Urinary bladder (tissue), 4 donors: ENCODE measurements around the gene CD6. TPM values are rescaled to one million over a fixed set of nuclear protein-coding genes. Genes with fewer than 3 reads are reported as not detected.

ENCODE experiments used
- DNase-seq: peaks from one replicate; pipeline ENCODE4 v3.0.0-alpha.2; 2015; ENCODE audit errors: extremely low spot score
- H3K27ac ChIP-seq: one replicate; pipeline ENCODE4 v1.5.1; 2013; ENCODE audit warnings: low read depth, mild to moderate bottlenecking, moderate library complexity
- H3K36me3 ChIP-seq: one replicate; pipeline ENCODE4 v1.6.1; 2013; ENCODE audit warnings: mild to moderate bottlenecking, moderate library complexity; ENCODE audit not compliant: insufficient read depth
- H3K4me1 ChIP-seq: one replicate; pipeline ENCODE4 v1.6.1; 2013; ENCODE audit warnings: mild to moderate bottlenecking, moderate library complexity; ENCODE audit not compliant: insufficient read depth
- H3K4me3 ChIP-seq: one replicate; pipeline ENCODE4 v1.5.1; 2013; ENCODE audit warnings: low read depth, low read length
- WGBS: extraction: QIAGEN DNeasy Blood & Tissue Kit; methylation state at CpG from one replicate; pipeline ENCODE4 v1.1.7; 2013; 5-methylcytosine and 5-hydroxymethylcytosine counted together
- polyA plus RNA-seq: library from polyadenylated mRNA; stranded (reverse); fragments of 200-250 nt; gene quantifications from one replicate; pipeline ENCODE4 v1.2.3, GENCODE V29; 2013
- total RNA-seq: library from RNA; depleted of rRNA; stranded (reverse); fragments of >200 nt; gene quantifications from one replicate; pipeline ENCODE4 v1.2.3, GENCODE V29; 2014
- donor health status: healthy with polysubstance abuse.
- donor health status: healthy.

Gene CD6
- total and polyA plus RNA-seq, 2 donors = 0.61 to 0.95 TPM

- peak within 1 kb of the TSS; percentile 48 for H3K4me3 ChIP-seq
- WGBS = 20% methylated on average over 23 of the region's 23 CpGs
- peak; percentile 28 for DNase-seq
- H3K4me1 ChIP-seq = no peaks in the 10 kb centered on the region
- peak within 1 kb of the TSS; percentile 79 for H3K27ac ChIP-seq
- no peaks in the 10 kb centered on the region for H3K36me3 ChIP-seq
Measured at GRCh38 chr11:60951904-60952741, 19.4 kb upstream of the CD6 start, which contains the start of gene SLC15A3. Gene SLC15A3, minus strand, starts transcription at chr11:60952176. Its CDS starts 625 bp downstream, at chr11:60951551.

DNA sequence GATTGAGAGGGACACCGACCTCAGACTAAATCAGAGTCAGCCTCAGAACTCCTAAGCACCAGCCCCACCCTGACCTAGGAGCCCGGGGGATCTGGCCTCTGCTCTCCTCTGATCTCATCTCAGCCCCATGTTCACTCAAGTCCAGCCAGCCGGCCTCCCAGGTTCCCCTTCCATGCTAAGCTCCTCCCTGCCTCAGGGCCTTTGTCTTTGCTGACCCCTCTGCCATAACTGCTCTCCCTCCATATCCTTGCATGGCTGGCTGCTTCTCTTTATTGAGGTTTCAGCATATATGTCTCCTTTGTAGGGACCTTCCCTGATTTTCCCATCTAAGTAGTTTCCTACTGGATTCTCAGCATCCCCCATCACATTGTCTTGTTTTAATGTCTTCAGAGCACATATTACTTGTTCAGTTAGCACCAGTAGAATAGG is 18.7 kb upstream of the CD6 start:
- Histone ChIP-seq H3K4me1 (no peaks in the 10 kb centered on the region), H3K27ac (peak overlapping the region; percentile 54), H3K36me3 (no peaks in the 10 kb centered on the region), H3K4me3 (peak overlapping the region; percentile 48)
- WGBS = 44% methylated on average over 3 of the region's 3 CpGs
- DNase-seq = no peak

GRCh38 chr11:60953781-60954180 is 17.7 kb upstream of the CD6 start:
- no peak overlapping the region for H3K27ac ChIP-seq
- DNase-seq = no peak
- WGBS = 73% methylated on average over 6 of the region's 6 CpGs
- H3K4me1 ChIP-seq = no peaks in the 10 kb centered on the region
- H3K36me3 ChIP-seq = no peaks in the 10 kb centered on the region
- H3K4me3 ChIP-seq = no peak overlapping the region

GRCh38 chr11:60954421-60954820 is 17.1 kb upstream of the CD6 start:
- WGBS = 91% methylated on average over 5 of the region's 5 CpGs
- Histone ChIP-seq H3K4me1 (no peaks in the 10 kb centered on the region), H3K4me3 (no peak overlapping the region), H3K36me3 (no peaks in the 10 kb centered on the region), H3K27ac (no peak overlapping the region)
- no peak for DNase-seq

DNA sequence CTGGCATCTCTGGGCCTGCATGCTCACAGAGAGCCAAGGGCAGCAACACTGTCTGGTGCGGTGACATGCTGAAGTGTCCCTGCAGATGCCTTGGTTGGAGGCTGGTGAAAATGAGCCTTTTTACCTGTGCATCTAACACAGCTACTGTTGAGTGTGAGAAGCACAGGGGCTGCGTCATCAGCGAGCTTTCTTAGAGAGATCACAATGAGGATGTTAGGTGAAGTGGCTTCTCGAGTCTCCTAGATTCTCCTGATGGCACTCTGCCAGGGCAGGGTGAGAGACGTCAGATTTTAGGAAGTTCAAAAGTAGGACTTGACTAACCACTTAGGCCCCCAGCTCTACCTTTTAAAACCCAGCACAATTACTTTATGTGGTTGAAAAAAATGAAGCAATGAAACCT is 15.9 kb upstream of the CD6 start:
- H3K4me1 ChIP-seq = no peaks in the 10 kb centered on the region
- H3K27ac ChIP-seq = no peak overlapping the region
- 50% methylated on average over 5 of the region's 5 CpGs for WGBS
- H3K36me3 ChIP-seq = no peaks in the 10 kb centered on the region
- H3K4me3 ChIP-seq = no peak overlapping the region
- DNase-seq = no peak

DNA sequence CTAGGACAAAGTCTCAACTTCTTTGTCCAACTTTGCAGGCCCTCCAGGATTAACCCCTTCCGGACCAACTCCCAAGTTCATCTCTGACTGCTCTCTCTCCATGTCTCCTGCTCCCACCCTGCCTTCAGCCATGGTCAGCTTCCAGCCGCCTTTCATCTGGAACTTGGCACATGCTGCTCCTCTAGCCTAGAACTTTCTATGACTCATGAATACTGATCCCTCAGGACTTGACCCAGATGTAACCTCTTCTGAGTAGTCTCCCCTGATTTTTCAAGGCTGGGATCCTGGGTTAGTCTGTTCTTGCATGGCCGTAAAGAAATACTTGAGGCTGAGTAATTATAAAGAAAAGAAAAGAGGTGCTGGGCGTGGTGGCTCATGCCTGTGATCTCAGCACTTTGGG is 14.3 kb upstream of the CD6 start:
- no peak overlapping the region for H3K27ac ChIP-seq
- no peak for DNase-seq
- no peak overlapping the region for H3K4me3 ChIP-seq
- H3K4me1 ChIP-seq = no peaks in the 10 kb centered on the region
- WGBS = 78% methylated on average over 4 of the region's 4 CpGs
- H3K36me3 ChIP-seq = no peaks in the 10 kb centered on the region

DNA sequence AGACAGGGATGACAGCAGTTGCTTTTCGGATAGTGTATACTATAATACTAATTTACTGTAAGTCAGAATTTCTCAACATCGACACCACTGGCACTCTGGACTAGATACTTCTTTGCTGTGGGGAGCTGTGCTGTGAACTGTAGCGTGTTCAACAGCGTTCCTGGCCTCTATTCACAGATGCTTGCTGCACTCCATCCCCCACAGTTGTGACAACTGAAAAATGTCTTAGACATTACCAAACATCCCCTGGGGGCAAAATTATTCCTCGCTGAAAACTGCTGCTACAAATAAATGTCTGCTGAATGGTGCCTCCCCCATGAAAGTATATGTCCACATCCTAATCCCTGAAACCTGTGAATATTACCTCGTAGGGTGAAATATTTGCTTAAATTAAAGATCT is 12.0 kb upstream of the CD6 start:
- Histone ChIP-seq H3K27ac (no peak overlapping the region), H3K4me1 (no peaks in the 10 kb centered on the region), H3K36me3 (no peaks in the 10 kb centered on the region), H3K4me3 (no peak overlapping the region)
- WGBS = 75% methylated on average over 6 of the region's 6 CpGs
- no peak for DNase-seq

DNA sequence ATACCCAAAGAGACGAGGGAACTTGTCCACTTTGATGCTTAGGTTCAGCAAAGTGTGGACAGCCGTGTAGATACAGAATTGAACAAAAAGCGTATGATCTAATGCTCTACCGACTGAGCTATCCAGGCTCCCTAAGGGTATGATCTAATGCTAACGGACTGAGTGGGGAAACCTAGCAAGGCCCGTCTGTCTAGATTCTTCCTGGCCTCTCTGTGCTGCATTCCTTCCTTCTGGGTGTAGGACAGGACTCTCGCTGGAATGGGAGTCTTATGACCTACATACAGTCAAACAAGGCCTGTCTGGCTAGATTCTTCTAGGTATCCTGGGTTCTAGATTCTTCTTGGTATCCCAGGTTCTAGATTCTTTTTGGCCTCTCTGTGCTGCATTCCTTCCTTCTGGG is 11.1 kb upstream of the CD6 start:
- Histone ChIP-seq H3K4me1 (no peaks in the 10 kb centered on the region), H3K27ac (no peak overlapping the region), H3K36me3 (no peaks in the 10 kb centered on the region), H3K4me3 (no peak overlapping the region)
- DNase-seq = no peak
- WGBS = 87% methylated on average over 7 of the region's 7 CpGs

- Histone ChIP-seq H3K4me3 (no peak overlapping the region), H3K36me3 (no peaks in the 10 kb centered on the region), H3K27ac (no peak overlapping the region), H3K4me1 (no peaks in the 10 kb centered on the region)
- WGBS = 72% methylated on average over 6 of the region's 6 CpGs
- no peak for DNase-seq
Measured at GRCh38 chr11:60964801-60965200, 6.7 kb upstream of the CD6 start.

DNA sequence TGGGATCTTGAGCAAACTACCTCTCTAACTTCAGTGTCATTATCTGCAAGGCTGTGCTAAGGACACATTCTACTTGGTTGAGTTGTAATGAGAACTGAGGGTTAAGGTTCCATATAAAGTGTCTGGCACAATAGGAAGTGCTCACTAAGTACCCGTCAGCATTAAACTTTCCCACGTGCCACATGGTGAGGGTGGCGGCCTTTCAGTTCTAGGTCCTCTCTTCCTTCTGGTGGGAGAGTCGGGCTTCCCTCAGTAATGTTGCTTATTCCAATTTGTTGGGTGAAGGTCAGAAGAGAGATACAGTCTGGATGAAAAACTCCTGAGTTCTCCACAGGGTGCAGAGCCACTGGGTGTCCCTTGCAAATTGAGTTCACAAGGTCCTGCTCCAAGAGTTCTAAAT is 4.6 kb upstream of the CD6 start:
- no peak overlapping the region for H3K27ac ChIP-seq
- H3K36me3 ChIP-seq = no peaks in the 10 kb centered on the region
- WGBS = 76% methylated on average over 4 of the region's 4 CpGs
- no peak for DNase-seq
- no peak overlapping the region for H3K4me3 ChIP-seq
- H3K4me1 ChIP-seq = no peaks in the 10 kb centered on the region

- H3K4me3 ChIP-seq = no peak overlapping the region
- WGBS = 99% methylated on average over 1 of the region's 1 CpG
- H3K4me1 ChIP-seq = no peaks in the 10 kb centered on the region
- H3K36me3 ChIP-seq = no peaks in the 10 kb centered on the region
- H3K27ac ChIP-seq = no peak overlapping the region
- no peak for DNase-seq
Measured at GRCh38 chr11:60968223-60968622, 3.3 kb upstream of the CD6 start.

- H3K4me3 ChIP-seq = no peak overlapping the region
- H3K36me3 ChIP-seq = no peaks in the 10 kb centered on the region
- no peaks in the 10 kb centered on the region for H3K4me1 ChIP-seq
- WGBS = 17% methylated on average over 9 of the region's 9 CpGs
- no peak overlapping the region for H3K27ac ChIP-seq
- no peak for DNase-seq
Measured at GRCh38 chr11:60970369-60970774, 1.1 kb upstream of the CD6 start.

DNA sequence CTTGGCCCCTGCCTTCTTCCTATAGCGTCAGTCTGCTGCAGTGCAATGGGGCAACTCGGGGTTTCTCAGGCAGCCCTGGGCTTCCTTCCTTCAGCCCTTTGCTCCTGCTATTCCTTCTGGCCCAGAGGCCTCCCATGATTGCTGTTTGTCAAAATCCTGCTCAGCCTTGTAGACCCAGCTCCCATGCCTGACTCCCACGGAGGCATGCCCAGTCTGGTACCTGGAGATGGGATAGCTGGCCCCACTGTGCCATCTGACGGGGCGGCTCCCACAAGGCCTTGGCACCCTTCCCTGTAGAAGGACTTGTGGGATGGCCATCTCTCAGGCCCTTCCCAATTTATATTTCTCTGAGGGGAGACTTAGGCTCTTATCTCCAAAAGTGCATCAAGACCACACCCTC is 590 bp upstream of the CD6 start:
- no peak for DNase-seq
- WGBS = 90% methylated on average over 5 of the region's 5 CpGs
- H3K36me3 ChIP-seq = no peaks in the 10 kb centered on the region
- H3K27ac ChIP-seq = no peak overlapping the region
- H3K4me1 ChIP-seq = no peaks in the 10 kb centered on the region
- no peak overlapping the region for H3K4me3 ChIP-seq

DNA sequence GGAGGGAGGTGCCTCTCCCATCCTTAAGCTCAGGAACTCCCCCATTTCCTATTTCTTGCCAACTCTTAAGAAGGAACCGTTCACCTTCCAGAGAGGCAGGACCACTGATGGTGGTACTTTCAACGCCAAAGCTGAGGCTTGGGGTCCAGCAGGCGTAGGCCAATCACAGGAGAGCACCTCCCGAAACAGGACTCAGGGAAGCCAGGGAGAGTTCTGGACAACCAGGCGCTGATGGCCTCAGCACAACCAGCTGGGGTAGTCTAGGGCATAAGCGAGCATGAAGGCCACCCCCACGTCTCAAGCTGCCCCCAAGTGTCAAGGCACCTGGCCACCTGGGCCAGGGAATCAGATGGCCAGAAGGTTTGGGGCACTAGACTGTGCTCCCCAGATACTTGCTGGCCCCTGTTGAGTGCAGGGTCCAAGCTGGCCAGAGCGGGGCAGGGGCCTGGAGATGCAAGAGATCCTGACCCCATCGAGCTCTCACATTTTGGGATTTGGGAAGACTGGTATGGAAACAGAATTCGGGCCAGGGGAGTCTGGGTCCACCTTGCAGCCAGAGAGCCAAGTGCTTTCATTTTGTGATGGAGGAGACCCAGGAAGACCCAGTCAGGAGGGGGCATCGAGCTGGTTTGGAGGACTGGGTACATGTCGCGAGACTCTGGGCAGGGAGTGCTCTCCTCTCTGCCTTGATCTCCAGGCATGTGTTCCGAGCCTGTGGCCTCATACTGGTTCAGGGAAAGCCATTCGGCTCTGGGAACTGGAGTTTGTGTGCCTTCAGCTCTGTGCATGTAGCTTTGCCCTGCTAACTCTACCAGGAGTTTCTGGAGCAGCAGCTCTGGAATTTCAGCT is 926 bp downstream of the CD6 start:
- H3K4me1 ChIP-seq = no peaks in the 10 kb centered on the region
- no peak for DNase-seq
- WGBS = 85% methylated on average over 15 of the region's 15 CpGs
- H3K4me3 ChIP-seq = peak overlapping the region; percentile 19
- H3K36me3 ChIP-seq = no peaks in the 10 kb centered on the region
- H3K27ac ChIP-seq = no peak overlapping the region
